HG03432 (cell line): ENCODE data around the gene TRAPPC6A.

ENCODE experiments used
- ATAC-seq: cut with Tn5 transposase; IDR thresholded peaks from one replicate; pipeline ENCODE4 v1.9.1; 2021; ENCODE audit warnings: mild to moderate bottlenecking, moderate library complexity; ENCODE audit not compliant: unreplicated experiment

Gene TRAPPC6A

DNA sequence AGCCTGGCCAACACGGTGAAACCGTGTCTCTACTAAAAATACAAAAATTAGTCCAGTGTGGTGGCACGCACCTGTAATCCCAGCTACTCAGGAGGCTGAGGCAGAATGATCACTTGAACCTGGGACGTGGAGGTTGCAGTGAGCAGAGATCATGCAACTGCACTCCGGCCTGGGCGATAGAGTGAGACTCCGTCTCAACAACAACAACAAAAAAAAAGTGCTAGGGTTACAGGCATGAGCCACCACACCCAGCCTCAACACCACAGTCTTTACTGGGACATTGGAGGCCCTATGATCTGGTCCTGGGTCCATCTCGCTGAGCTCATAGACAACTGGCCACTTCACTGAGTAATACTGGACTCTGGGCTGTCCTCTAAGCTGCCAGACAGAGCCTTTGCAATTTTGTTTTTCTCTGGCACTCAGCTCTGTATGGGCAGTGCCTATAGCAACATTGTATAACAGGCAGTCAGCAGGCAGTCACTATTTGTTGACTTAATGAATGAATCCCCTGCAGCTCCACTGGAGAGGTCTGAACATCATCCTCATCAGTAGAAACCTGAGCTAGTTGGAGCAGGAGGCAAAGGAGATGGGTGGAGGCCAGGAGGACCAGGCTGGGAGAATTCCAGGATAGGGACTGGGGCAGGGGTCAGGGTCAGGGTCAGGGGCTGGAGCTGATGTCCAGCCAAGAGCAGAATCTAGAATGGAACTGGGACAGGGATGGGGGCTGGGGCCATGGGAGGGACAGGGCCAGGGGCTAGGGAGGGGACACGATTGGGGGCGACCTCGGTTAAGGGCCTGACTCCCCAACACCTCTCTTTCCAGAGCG lies 8.7 kb upstream of the TRAPPC6A start:
- ATAC-seq, result no peak

DNA sequence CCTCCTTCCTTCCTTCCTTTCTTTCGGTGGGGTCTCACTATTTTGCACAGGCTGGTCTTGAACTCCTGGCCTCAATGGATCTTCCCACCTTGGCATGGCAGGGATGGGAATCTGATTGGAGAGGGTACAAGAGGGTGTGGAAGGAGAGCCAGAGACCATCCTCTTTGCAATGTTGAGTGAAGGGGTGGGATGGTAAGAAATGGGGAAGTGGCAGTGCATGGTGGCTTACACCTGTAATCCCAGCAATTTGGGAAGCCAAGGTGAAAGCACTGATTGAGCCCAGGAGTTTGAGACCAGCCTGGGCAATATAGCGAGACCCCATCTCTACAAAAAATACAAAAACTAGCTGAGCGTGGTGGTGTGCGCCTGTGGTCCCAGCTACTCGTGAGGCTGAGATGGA lies 6.1 kb upstream of the TRAPPC6A start:
- no peak for ATAC-seq

DNA sequence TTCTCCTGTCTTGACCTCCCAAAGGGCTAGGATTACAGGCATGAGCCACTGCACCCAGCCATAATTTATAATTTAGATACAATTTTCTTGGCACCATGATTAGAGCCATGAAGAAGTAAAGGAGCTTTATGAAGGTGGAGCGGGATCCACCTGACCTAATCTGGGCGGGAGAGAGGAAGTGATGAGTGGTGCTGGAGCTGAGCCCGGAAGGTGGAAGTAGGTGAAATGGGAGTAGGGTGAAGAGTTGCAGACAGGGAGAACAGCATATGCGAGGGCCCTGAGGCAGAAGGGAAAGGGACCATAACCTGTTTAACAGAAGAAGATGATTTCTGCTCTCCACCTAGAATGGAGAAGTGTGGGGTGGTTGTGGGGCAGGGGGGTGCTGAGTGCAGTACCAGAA lies 4.7 kb upstream of the TRAPPC6A start:
- ATAC-seq, result no peak

DNA sequence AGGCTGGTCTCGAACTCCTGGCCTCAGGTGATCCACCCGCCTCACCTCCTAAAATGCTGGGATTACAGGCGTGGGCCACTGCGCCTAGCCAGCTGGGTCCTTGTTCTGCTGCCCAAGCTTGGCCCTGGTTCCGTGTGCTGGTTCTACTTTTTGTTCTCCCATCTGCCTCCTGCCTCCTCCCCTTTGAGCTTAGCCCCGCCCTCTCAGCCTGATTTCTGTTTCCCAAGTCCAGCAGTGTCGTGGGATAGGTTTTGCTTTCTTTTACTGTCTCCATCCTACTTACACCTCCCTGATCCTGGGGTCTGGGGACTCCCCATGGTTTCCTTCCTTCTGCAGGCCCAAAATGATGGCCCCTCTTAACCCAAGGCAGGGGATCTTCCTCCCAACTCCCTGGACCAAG lies 2.9 kb upstream of the TRAPPC6A start:
- no peak for ATAC-seq

DNA sequence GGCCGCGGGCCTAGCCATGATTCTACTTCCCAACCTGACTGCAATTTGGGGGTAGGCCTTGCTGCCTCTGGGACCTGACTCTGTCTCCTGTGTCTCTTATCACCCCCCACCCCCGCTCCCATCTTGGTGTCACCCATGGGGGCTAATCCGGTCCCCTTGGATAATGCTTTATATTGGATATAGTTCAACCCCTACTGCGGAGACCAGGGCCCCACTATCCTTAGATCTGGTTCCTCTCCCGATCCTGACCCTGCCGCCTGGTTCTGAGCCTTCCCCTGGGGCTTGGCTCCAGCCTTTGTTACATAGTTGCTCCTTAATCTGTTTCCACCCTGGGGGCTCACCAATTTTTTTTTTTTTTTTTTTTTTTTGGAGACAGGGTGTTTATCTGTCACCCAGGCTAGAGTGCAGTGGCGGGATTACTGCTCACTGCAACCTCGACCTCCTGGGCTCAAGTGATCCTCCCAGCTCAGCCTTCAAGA lies 1.9 kb upstream of the TRAPPC6A start:
- no peak for ATAC-seq

DNA sequence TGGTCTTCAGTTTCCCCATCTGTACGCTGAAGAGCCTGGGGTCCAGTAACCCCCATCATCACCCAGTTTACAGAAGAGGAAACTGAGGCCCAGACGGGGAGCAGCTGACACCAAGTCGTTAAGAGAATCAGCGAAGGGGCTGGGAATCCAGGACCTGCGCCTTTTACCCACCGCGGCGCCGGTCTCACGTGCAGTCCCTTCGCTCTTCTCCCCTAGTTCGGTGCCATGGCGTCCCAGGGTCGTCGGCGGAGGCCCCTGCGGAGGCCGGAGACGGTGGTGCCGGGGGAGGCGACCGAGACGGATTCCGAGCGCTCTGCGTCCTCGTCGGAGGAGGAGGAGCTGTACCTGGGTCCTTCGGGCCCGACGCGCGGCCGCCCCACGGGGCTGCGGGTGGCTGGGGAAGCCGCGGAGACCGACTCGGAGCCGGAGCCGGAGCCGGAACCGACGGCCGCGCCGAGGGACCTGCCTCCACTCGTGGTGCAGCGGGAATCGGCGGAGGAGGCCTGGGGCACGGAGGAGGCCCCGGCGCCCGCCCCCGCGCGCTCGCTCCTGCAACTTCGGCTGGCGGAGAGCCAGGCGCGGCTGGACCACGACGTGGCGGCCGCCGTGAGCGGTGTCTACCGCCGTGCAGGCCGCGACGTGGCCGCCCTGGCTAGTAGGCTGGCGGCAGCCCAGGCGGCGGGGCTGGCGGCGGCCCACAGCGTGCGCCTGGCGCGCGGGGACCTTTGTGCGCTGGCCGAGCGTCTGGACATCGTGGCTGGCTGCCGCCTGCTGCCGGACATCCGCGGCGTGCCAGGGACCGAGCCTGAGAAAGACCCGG lies 1.2 kb upstream of the TRAPPC6A start:
- no peak for ATAC-seq

DNA sequence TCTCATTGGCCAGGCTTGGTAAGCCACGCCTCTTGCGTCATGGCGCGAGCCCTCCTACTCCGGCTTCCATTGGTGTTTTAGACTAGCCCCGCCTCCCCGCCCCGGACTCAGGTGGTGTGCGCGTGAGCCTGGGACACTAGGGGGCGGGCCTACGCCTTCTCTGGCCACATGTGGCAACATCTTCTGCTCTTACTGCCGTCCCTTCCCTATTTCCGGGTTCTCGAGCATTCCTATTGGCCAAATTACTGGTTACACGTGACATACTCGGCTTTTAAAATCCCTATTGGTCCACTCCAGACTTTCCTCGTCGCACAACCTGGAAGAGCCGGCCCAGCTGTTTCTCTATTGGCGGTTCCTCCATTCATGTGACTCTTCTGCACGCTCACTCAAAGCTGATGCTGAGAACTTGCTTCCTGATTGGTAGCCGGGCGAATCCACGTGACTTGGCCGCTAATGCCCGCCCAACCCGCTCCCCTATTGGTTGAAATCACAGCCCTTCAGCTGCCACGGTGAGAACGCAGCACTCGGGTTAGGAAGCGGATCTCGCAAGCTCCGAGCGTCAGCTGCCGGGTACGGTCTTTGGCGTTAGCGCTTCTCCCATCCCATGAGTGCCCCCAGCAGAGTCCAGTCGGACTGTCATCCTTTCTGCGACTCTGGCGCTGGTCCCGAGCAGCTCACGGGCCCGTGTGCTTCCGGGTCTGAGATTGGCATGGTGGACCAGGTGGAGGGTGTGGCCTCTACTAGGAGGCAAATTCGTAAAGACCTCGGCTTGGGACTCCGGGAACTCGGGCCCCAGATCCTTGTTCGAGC lies 430 bp upstream of the TRAPPC6A start, which contains the start of gene BLOC1S3:
BLOC1S3 (plus strand) TSS at position 523 of the 810 bp plus-strand sequence. CDS start 513 bp downstream, outside the sequence.
- peak; percentile 78 for ATAC-seq

DNA sequence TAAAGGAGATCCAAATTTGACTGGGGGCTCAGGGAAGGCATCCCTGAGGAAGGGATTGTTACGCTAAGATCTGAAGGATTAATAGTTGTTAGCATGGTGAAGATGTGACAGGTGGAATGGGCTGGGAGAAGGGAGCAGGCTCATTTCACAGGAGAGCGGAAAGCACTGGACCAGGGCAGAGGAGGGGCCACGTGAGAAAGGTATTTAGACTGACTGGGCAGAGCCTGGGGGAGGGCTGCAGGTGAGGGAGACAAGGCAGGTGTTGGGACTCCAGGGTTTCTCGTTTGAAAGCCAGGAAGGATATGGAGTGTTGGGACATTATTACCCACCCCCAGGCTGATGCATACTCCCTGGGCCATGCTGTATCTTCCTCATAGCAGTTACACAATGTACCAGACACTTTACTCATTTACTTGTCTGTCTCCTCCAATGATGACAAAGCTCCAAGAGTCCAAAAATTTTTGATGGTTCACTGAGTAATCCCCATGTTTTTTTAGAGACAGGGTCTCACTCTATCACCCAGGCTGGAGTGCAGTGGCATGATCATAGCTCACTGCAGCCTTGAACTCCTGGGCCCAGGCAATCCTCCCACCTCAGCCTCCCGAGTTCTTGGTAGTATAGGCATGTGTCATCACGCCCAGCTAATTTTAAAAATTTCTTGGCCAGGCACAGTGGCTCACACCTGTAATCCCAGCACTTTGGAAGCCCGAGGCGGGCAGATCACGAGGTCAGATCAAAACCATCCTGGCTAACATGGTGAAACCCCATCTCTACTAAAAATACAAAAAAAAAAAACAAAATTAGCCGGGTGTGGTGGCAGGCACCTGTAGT lies 2.3 kb downstream of the TRAPPC6A start:
- no peak for ATAC-seq

DNA sequence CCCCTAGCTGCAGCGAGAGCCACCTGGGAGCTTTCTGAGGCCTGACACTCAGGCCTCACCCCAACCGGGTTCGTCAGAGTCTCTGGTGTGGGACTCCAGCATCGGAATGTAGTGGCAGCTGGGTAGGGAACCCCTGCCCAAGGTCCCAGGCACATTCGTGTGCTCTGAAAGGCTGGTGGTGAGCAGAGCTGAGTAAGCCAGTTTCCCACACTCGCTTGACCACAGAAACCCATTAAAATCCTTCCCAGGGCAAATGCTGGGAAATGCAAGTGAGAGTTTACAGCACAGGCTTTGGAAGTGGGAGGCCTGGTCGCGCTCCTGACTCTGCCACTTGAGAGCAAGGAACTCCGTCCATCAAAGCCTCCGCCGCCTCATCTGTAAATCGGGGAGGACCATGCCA lies 4.2 kb downstream of the TRAPPC6A start:
- ATAC-seq, result no peak

DNA sequence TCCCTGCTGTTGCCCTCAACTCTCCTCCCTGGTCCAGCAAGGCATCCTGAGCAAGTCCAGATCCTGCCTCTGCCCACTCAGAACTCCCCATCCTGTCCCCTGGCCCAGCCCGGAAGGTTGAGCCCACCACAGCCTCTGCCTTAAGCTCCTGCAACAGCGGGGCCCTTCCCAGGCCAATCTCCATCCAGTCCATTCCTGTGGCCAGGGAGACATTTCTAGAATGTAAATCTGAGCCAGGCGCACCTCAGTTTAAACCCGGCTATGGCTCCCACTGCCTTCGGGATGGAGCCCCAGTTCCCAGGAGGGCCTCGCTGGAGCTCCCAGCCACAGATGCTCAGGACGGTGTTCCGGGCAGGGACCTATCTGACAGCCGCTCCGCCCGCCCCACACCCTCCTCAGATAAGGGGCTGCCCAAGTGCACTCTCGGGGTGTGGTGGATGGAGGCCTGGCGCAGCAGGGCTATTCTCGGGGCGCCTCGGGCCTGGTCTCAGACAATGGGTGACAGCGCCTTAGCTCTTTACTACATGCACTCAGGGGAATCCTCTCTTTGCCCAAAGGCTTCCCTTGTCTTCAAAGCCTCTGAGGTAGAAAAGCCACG lies 5.3 kb downstream of the TRAPPC6A start:
- no peak for ATAC-seq

DNA sequence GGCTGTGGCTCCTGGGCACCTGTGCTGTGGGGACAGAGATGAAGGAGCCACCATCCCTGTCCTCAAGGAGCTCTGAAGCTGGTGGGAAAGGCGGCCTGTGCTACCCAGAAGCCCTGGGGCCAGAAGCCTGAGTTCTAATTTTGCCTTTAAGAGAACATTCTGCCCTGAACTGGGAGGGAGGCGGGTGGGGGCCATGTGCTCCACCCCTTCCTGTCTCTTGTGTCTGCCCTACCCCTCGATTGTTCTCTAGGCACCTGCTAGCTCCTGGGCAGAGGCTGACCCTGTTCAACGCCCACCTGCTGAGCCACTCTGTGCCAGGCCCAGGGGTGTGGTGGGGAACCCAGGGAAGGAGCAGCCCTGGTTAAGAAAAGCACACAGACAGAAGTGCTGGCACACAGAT lies 5.9 kb downstream of the TRAPPC6A start:
- no peak for ATAC-seq

DNA sequence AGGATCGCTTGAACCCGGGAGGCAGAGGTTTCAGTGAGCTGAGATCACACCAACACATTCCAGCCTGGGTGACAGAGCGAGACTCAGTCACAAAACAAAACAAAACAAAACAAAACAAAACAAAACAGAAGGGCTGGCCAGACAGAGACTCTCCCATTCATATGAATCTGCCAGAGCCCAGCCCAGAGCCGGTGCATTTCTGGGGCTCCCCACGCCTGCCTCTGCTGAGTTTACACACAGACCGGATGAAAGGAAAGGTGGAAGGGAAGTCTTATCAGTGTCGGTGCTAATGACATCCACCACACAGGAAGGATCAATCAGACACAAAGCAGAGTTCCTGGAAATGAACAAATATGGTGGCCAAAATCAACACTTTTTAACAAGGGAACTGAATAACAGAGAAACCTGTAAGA lies 6.8 kb downstream of the TRAPPC6A start:
- ATAC-seq, result no peak

DNA sequence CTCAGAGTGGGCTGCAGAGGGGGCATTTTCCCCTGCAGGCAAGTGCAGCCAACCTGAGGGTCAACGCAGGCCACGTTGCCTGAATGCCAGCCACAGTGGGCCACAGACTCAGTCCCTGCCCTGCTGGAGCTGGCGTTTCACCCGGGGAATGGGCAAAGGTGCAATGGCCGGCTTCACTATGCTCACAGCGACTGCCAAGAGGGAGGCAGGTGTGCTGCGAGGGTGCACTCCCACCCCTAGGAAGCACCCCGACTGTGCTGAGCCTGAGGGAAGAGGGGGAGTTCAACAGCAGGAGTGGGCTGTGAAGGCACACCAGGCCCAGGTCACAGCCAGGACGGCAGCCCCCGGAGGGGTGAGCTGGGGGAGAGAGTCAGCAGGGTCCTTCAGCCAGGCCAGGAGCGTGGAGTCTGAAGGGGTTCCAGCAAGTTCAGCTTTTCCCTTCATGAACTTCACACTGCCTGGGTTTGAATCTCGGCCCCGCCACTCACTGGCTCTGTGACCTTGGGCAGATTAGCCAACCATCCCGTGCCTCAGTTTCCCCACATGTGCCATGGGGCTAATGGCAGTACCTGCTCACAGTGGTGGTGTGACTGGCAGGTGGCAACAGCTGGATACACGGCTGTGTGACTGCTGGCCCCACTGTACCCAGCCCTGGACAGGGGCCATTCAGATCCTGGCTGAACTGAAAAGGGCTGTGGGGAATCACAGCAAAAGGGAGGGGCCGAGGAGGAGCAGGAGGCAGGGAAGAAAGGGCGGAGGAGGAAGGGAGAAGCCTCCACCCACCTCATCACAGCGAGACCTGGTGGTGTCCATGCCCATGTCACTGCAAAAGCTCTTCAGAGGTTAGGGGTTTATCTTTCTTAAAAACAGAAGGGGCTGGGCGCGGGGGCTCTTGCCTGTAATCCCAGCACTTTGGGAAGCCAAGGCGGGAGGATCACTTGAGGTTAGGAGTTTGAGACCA lies 7.6 kb downstream of the TRAPPC6A start:
- ATAC-seq, result no peak

DNA sequence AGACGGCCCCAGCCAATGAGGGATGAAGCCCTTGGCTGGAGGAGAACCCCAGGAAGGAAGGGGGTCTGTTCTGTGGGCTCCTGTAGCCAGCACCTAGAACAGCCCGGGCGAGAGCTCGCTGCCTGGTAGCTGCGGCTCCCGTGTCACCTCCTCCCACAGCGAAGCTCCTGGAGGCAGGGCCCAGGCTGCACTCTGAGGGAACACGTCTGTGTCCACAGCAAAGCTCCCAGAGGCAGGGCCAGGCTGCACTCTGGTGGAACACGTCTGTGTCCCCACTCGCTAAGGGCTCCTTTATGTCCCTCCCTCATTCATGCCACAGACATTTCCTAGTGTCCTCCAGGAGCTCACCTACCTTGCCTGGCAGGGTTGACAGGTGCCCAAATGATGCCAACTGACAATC lies 8.4 kb downstream of the TRAPPC6A start:
- ATAC-seq, result no peak

DNA sequence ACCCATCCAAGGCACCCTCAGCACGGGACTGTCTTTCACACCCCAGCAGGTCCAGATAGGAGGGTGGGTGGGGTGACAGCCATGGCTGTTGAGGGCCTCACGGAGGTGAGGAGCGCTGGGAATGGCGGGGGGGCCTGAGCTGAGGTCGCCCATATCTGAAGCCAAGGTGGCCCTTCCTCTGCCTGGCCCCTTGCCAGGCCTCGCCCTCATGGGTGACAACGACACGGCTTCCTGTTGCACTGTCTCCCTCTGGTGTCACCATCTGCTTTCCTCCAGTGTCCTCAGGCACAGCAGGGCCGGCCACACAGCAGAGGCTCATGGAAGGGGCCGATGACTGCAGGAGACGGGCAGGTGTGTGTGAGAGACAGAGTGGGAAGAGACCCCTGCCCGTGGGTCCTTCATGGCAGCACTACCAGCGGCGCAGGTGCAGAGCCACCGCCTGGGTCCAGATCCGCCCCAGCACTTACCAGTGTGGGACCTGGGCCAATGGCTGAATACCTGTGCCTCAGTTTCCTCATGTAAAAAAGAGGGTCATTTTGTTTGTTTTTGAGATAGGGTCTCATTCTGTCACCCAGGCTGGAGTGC lies 9.2 kb downstream of the TRAPPC6A start:
- ATAC-seq, result no peak

DNA sequence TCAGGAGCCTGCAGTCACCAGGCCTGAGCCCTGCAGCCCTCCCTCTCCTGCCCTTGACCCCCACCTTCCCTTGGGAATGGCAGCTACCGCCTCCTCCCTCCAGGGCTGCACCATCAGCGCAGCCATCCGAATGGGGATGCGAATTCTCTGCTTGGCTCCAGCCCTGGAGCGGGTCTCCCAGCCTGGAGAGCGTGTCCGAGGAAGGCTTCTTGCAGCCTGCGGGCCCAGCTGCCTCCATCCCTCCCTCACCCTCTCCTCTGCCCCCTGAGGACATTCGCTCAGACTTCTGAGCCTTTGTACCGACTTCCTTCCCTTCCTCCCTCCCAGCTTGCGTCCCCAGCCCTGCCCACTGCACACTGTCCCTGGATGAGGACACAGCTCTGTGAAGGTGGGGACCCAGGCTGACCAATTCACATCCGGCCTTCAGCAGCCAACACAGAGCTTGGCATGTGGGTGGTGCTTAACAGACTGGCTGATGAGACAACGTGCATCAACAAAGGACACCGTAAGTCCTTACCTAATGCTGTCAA lies 11.2 kb downstream of the TRAPPC6A start:
- no peak for ATAC-seq

DNA sequence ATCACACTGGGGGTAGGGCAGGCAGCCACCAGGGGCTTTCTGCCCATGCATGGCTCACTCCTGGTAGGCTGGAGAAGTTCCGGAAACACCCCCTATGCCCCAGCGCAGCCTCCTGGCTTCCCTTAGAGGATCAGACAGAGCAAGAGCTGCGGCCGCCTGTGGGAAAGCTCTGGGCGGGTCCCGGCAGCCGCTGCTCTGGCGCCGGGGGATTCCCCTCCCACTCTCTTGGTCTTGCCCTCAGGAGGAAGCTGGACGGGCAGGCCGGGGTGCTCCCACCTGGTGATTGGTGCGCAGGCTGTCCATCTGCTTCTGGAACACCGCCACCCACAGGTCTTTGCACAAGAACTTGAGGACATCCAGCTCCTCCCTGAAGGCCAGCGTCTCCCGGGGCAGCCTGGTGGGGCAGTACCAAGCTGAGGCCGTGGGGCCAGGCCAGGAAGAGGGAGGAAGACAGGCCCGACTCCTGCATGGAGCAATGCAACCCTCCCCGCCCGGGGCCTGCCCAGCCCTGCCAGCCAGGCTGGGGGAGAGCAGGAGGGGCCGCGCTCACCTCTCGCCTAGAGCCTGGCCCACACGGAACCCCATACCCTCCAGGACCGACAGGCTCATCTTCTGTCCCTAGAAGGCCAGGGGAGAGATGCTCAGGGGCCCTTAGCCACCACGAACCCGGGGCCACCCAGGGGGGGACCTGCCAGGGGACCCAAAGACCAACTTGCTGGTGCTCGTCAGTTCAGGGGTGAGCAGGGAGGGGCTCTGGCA lies 13.3 kb downstream of the TRAPPC6A start:
- ATAC-seq, result peak; percentile 74
